Myocyte (in vitro differentiated cells): ENCODE results near the gene UGT1A7. TPM values are rescaled to one million over a fixed set of nuclear protein-coding genes. Genes with fewer than 3 reads are reported as not detected.
"Not testable (repeated sequence)": the region's sequence is repeated elsewhere in the genome, so short reads cannot be mapped to it uniquely, and the experiment has no call there.

Source experiments
- DNase-seq: peaks from one replicate; pipeline ENCODE4 v3.0.0-alpha.2; 2012; ENCODE audit warnings: low read depth
- total RNA-seq: library from RNA; depleted of rRNA; stranded (reverse); fragments of >200 nt; gene quantifications from 2 replicates; pipeline ENCODE4 v1.2.3, GENCODE V29; 2014

Gene UGT1A7
- total RNA-seq, 1 donor from 2014 or later, result not detected

- DNase-seq, result no peak
These were observed 1.2 kb upstream of the UGT1A7 start for GRCh38 chr2:233680361-233681045.

DNA sequence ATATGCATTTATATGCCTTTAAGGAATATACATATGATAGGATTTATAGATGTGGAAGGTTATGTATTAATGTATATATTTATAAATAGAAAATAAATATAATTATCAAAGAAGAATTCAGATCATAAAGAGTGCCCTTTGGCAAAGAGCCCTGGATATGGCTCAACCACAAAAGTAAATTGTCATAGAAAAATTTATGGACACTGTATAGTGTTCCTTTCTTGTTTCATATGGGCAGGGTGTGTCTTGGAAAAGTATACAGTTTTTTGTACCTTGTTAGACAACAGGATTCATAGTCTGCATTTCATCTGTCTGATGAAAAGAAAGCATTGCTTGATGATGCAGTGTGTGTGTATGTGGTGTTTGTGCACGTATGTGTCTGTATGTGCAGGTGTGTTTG is 2.9 kb downstream of the UGT1A7 start:
- no peak for DNase-seq

DNA sequence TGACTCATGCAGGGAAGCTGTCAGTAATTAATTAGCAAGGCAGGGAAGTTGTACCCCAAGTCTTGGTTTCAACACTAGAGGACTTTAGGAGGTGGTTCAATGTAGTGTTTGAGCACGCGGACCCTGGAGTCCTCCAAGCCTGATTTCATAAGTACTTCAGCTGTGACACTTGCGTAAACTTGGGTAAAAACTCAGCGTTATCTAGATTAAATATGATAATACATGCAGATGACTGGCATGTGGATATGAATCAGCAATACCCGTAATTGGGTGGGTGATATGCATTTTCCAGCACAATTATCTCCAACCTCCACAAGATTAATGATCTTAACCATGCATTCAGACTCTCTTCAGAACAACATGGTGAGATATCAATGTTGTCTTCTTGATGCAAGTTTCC is 5.2 kb downstream of the UGT1A7 start:
- no peak for DNase-seq

DNA sequence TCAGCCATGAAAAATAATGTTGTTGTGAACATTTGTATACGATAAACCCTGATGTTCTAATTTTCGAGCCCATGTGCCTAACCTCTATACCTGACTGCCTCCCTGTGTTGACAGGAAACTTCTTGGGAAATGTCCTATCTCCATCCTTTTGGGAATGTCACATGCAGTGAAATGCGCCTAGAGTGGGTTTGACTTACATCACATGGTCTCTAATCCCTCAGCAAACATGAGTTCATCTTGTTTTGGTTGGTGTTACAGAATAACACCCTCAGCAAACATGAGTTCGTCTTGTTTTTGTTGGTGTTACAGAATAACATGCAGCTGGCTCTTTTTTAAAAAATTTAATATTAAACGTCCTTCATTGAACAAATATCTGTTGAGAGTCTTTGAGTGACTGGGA is 6.6 kb downstream of the UGT1A7 start:
- DNase-seq, result no peak

DNA sequence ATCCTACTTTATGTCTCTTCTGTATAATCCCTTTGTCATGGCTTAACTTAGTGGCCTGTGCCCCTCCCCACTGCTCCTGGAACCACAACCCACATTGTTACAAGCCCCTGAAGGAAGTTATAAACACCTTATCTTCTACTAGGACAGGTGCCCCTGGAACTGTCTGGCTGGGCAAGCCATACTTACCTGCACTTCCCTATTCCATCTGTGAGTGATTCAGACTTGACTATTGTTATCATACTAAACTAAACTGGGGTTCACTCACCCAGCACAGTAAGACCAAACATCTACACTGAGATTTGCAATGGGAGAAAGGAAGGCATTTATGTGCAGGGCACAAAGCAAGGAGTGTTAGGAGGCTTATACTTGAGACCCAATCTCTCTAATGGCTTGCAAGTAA is 7.3 kb downstream of the UGT1A7 start:
- no peak for DNase-seq

GRCh38 chr2:233689501-233689900 is 7.8 kb downstream of the UGT1A7 start:
- no peak for DNase-seq

GRCh38 chr2:233690444-233690843 is 8.7 kb downstream of the UGT1A7 start:
- DNase-seq, result no peak

- no peak for DNase-seq
These were observed 10.0 kb downstream of the UGT1A7 start for GRCh38 chr2:233691443-233692433.

- no peak for DNase-seq
These were observed 10.9 kb downstream of the UGT1A7 start, which contains the start of gene UGT1A6 for GRCh38 chr2:233692648-233693047. TSS of gene UGT1A6 (plus strand) at chr2:233692890. CDS start at chr2:233693005, 115 bp downstream.

DNA sequence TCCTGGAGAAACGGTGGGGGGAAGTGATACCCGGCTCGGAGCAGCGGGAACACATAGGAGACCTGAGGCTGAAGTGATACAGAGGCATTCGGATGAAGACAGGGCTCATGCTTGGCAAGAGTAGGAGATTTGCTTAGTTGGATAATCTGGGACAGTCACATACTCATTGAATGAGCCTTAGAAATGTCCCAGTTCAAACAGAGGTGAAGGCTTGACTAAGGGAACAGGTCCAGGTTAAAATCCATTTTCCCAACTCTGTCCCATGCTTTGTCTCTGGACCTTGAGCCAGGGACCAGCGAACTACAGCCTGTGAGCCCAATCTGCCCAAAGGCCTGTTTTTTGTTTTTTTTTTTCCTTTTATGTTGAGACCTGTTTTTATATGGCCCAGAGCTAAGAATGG is 12.3 kb downstream of the UGT1A7 start:
- DNase-seq, result no peak

DNA sequence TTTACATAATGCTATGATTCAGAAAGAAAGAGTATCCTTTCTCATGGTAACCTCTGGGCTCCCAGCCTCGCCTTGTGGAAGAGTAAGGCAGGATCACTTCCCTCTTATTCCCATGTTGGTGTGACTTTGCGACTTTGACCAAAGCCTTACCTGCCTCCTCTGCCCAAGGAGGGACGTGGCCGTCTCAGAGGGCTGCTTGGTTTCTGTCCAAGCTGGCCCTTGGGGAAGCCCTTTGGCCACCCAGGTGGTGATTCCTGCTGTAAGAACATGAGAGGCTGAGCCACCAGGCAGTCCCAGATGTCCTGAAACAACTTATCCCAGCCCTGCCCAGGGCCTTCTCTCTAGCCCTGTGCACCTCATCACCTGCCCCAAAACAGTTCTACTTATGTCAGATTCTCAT is 17.0 kb downstream of the UGT1A7 start:
- DNase-seq, result no peak

- DNase-seq, result no peak
These were observed 17.8 kb downstream of the UGT1A7 start for GRCh38 chr2:233699424-233700027.

- no peak for DNase-seq
These were observed 18.4 kb downstream of the UGT1A7 start for GRCh38 chr2:233700028-233700635.

- DNase-seq, result not testable (repeated sequence)
These were observed 19.1 kb downstream of the UGT1A7 start for GRCh38 chr2:233700842-233701241.

GRCh38 chr2:233702238-233702637 is 20.5 kb downstream of the UGT1A7 start:
- no peak for DNase-seq

- peak; percentile 7 for DNase-seq
These were observed 24.3 kb downstream of the UGT1A7 start for GRCh38 chr2:233705911-233706506.

DNA sequence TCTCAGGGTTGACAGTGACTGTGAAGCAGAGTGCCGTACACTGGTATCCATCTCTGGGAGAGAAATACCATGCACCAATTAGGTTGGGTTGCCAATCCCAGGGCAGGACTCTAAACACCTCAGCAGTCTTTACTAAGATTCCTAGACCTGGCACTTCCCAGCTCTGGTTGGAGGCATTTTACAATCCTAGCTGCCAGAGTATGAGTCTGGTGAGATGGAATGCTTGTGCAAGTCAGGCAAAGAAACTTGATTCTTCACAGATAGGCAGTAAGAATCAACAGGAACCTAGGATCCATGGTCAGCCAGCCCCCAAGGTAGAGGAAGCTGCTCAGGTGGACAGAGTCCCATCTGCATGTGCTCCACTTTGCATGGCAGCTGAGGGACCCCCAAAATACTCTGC is 25.0 kb downstream of the UGT1A7 start:
- DNase-seq, result no peak

DNA sequence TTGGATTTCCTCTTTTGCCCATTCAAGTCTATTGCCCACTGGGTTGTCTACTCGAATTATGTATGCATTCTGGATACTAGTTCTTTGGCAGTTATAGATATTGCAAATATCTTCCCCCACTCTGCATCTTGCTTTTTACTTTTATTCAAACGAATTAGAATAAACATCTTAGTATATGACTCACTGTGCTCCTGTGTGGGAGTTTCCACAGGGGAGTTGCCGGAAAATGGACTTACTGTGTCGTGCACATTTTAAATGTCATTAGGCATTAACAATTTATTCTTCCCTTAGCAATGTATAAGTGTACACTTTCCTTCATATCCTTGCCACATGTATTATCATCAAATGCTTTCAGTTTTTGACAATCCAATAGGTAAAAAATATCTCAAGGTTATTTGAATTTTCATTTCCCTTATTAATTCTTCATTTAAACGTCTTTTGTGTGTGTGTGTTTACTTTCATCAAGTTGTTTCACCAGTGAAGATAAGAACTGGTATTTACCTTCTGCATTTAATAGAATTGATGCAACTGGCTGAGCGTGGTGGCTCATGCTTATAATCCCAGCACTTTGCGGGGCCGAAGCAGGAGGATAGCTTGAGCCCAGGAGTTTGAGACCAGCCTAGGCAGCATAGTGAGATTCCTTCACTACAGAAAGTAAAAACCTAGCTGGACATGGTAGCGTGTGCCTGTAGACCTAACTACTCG is 26.4 kb downstream of the UGT1A7 start:
- DNase-seq, result no peak

GRCh38 chr2:233708942-233709341 is 27.2 kb downstream of the UGT1A7 start:
- DNase-seq, result no peak

GRCh38 chr2:233711312-233712008 is 29.8 kb downstream of the UGT1A7 start:
- DNase-seq, result peak; percentile 81
